ENCODE data around the gene BDH2. TPM values are rescaled to one million over a fixed set of nuclear protein-coding genes. Genes with fewer than 3 reads are reported as not detected.
A peak's percentile ranks its signal among the peaks of the same experiment; 100 is the strongest.

BDH2 gene
- total RNA-seq, 1 donor from 2014 or later = 7.3 TPM

GRCh38 chr4:103086551-103086950 lies 13.1 kb downstream of the BDH2 start:
- FAIRE-seq (no peak), DNase-seq (ENCODE audit: low spot score in 2 of 2) (no peak)

GRCh38 chr4:103085555-103086196 lies 14.0 kb downstream of the BDH2 start:
- no peak for FAIRE-seq
- DNase-seq (ENCODE audit: low spot score in 2 of 2) = no peak

- FAIRE-seq = no peak
- DNase-seq (ENCODE audit: low spot score in 2 of 2) = no peak
Measured at GRCh38 chr4:103079621-103080020, 20.0 kb downstream of the BDH2 start.

- DNase-seq (ENCODE audit: low spot score in 2 of 2) = peak in 1 of 2 donors; percentile 19
- no peak for FAIRE-seq
Measured at GRCh38 chr4:103076747-103077347, 22.8 kb downstream of the BDH2 start, which contains the start of gene SLC9B2. SLC9B2 (minus strand) TSS chr4:103076761; CDS start chr4:103067550, 9,211 bp downstream.

- FAIRE-seq (no peak), DNase-seq (ENCODE audit: low spot score in 2 of 2) (peak; percentile 52 to 55)
Measured at GRCh38 chr4:103075894-103076746, 23.5 kb downstream of the BDH2 start.

- FAIRE-seq (no peak), DNase-seq (ENCODE audit: low spot score in 2 of 2) (peak in 1 of 2 donors; percentile 35)
Measured at GRCh38 chr4:103075435-103075893, 24.2 kb downstream of the BDH2 start.

GRCh38 chr4:103074744-103075434 lies 24.7 kb downstream of the BDH2 start:
- FAIRE-seq = no peak
- no peak for DNase-seq (ENCODE audit: low spot score in 2 of 2)

- DNase-seq (ENCODE audit: low spot score in 2 of 2) (no peak), FAIRE-seq (no peak)
Measured at GRCh38 chr4:103073792-103074438, 25.7 kb downstream of the BDH2 start.

GRCh38 chr4:103067841-103068547 lies 31.6 kb downstream of the BDH2 start:
- no peak for DNase-seq (ENCODE audit: low spot score in 2 of 2)

GRCh38 chr4:103060453-103061148 lies 39.0 kb downstream of the BDH2 start:
- no peak for DNase-seq (ENCODE audit: low spot score in 2 of 2)
- FAIRE-seq = peak; percentile 85

More at GRCh38 chr4:103067841-103068547, 31.6 kb downstream of the BDH2 start:
- no peak for FAIRE-seq

- FAIRE-seq = no peak
Measured at GRCh38 chr4:103054030-103054429, 45.6 kb downstream of the BDH2 start.

GRCh38 chr4:103052779-103053178 lies 46.9 kb downstream of the BDH2 start:
- no peak for FAIRE-seq

More at GRCh38 chr4:103054030-103054429, 45.6 kb downstream of the BDH2 start:
- DNase-seq (ENCODE audit: low spot score in 2 of 2) = no peak

GRCh38 chr4:103052145-103052544 lies 47.5 kb downstream of the BDH2 start:
- no peak for DNase-seq (ENCODE audit: low spot score in 2 of 2)
- FAIRE-seq = no peak

More at GRCh38 chr4:103052779-103053178, 46.9 kb downstream of the BDH2 start:
- DNase-seq (ENCODE audit: low spot score in 2 of 2) = no peak

- FAIRE-seq = no peak
- DNase-seq (ENCODE audit: low spot score in 2 of 2) = no peak
Measured at GRCh38 chr4:103050736-103051436, 48.7 kb downstream of the BDH2 start.

GRCh38 chr4:103046416-103047290 lies 53.0 kb downstream of the BDH2 start:
- DNase-seq (ENCODE audit: low spot score in 2 of 2) = peak in 1 of 2 donors; percentile 9
- FAIRE-seq = no peak

GRCh38 chr4:103044183-103044582 lies 55.5 kb downstream of the BDH2 start:
- no peak for DNase-seq (ENCODE audit: low spot score in 2 of 2)
- FAIRE-seq = no peak

GRCh38 chr4:103036169-103036568 lies 63.5 kb downstream of the BDH2 start:
- FAIRE-seq (no peak), DNase-seq (ENCODE audit: low spot score in 2 of 2) (no peak)
